A549 (cell line): ENCODE results near the gene PAPPA. TPM values are rescaled to one million over a fixed set of nuclear protein-coding genes. Genes with fewer than 3 reads are reported as not detected.
A peak's percentile ranks its signal among the peaks of the same experiment; 100 is the strongest.

Experiments
- ATAC-seq, 2 experiments: fragments of 200-7000 bp in 1 of 2; fragments of >200 bp in 1 of 2; cut with Nextera tagmentation in 1 of 2; cut with Tn5 transposase in 1 of 2; 3 replicates each; pipeline versions ENCODE4 v1.8.0 to v1.9.1; 2018 to 2020; ENCODE audit warnings: mild to moderate bottlenecking in 1 of 2, moderate library complexity in 1 of 2
- CTCF ChIA-PET: fragments of 300-600 bp; sonication (Branson Sonifier 250); formaldehyde crosslinking; extraction: SDS; loops from one replicate; lab custom pipeline; 2021; ENCODE audit warnings: antibody characterized with exemption, inconsistent platforms; lab: Yijun Ruan, JAX
- POLR2A ChIA-PET: fragments of 350-600 bp; formaldehyde crosslinking; extraction: SDS; loops from one replicate; lab custom pipeline; 2021; ENCODE audit warnings: antibody characterized with exemption, inconsistent platforms; lab: Yijun Ruan, JAX
- DNase-seq, 2 experiments: peaks; one replicate each; pipeline versions ENCODE4 v3.0.0 to v3.0.0-alpha.2; 2011 to 2016; ENCODE audit warnings: low read depth in 1 of 2, low spot score in 1 of 2
- FAIRE-seq: peaks from 2 replicates; lab custom pipeline; 2011; peaks lifted over from hg19 to GRCh38; lab: Jason Lieb, UNC
- H3K27ac ChIP-seq, 2 experiments: fragments of >200 bp; sonication (Bioruptor Twin); formaldehyde crosslinking; 3 replicates each; pipeline ENCODE4 v1.5.1; 2016 to 2017
- H3K4me1 ChIP-seq: fragments of >200 bp; sonication (Bioruptor Twin); formaldehyde crosslinking; 3 replicates; pipeline ENCODE4 v1.6.1; 2016
- H3K4me2 ChIP-seq: fragments of >200 bp; sonication (Bioruptor Twin); formaldehyde crosslinking; 3 replicates; pipeline ENCODE4 v1.6.1; 2016
- H3K4me3 ChIP-seq: fragments of >200 bp; sonication (Bioruptor Twin); formaldehyde crosslinking; 3 replicates; pipeline ENCODE4 v1.5.1; 2016
- H3K9me3 ChIP-seq: fragments of >200 bp; sonication (Bioruptor Twin); formaldehyde crosslinking; 3 replicates; pipeline ENCODE4 v1.6.1; 2016
- BCL3 ChIP-seq: fragments of >200 bp; sonication (Bioruptor Twin); formaldehyde crosslinking; IDR thresholded peaks from 3 replicates; pipeline ENCODE4 v1.6.1; 2016
- CEBPB ChIP-seq, 2 experiments: fragments of >200 bp in 1 of 2; sonication (Bioruptor Twin) in 1 of 2; formaldehyde crosslinking in 1 of 2; IDR thresholded peaks; 2 replicates each; pipeline ENCODE4 v1.6.1; 2012 to 2016
- EHF ChIP-seq: fragments of 250-450 bp; sonication (Bioruptor Pico); IDR thresholded peaks from 2 replicates; pipeline ENCODE4 v1.5.0; 2020; ENCODE audit warnings: mild to moderate bottlenecking
- ELK1 ChIP-seq: fragments of 150-350 bp; IDR thresholded peaks from 2 replicates; pipeline ENCODE4 v1.6.1; 2014; ENCODE audit warnings: low read depth, mild to moderate bottlenecking, low read length
- FOSB ChIP-seq: fragments of 250-450 bp; sonication (Bioruptor Pico); IDR thresholded peaks from 2 replicates; pipeline ENCODE4 v1.5.0; 2020; ENCODE audit warnings: mild to moderate bottlenecking, moderate library complexity
- GATA3 ChIP-seq: IDR thresholded peaks from 2 replicates; pipeline ENCODE4 v1.6.1; 2012; ENCODE audit warnings: borderline replicate concordance
- HOXB13 ChIP-seq: fragments of 250-450 bp; sonication (Bioruptor Pico); IDR thresholded peaks from 2 replicates; pipeline ENCODE4 v1.5.0; 2020; ENCODE audit warnings: low read depth, mild to moderate bottlenecking, moderate library complexity
- JUN ChIP-seq, 2 experiments: fragments of >200 bp; sonication (Bioruptor Twin); formaldehyde crosslinking; IDR thresholded peaks; 2 replicates in 1 of 2; 3 replicates in 1 of 2; pipeline ENCODE4 v1.6.1; 2016 to 2017
- KDM5A ChIP-seq: fragments of 200-600 bp; sonication (generic); IDR thresholded peaks from 2 replicates; pipeline ENCODE4 v1.6.1; 2016; ENCODE audit warnings: antibody characterized with exemption, mild to moderate bottlenecking
- MAFK ChIP-seq: fragments of 450-650 bp; IDR thresholded peaks from 2 replicates; pipeline ENCODE4 v1.6.1; 2014; ENCODE audit not compliant: partially characterized antibody
- MAX ChIP-seq: IDR thresholded peaks from 2 replicates; pipeline ENCODE4 v1.6.1; 2012
- MAZ ChIP-seq: fragments of 150-350 bp; IDR thresholded peaks from 2 replicates; pipeline ENCODE4 v1.6.1; 2014; ENCODE audit warnings: antibody characterized with exemption, low read depth, low read length, borderline replicate concordance
- NPAS2 ChIP-seq: fragments of 250-450 bp; sonication (Bioruptor Pico); IDR thresholded peaks from 2 replicates; pipeline ENCODE4 v1.8.0; 2022; ENCODE audit warnings: mild to moderate bottlenecking, moderate library complexity, borderline replicate concordance
- PHF8 ChIP-seq: fragments of 200-600 bp; sonication (generic); IDR thresholded peaks from 2 replicates; pipeline ENCODE4 v1.6.1; 2016; ENCODE audit warnings: low read depth, mild to moderate bottlenecking, antibody characterized with exemption, moderate library complexity, borderline replicate concordance
- RCOR1 ChIP-seq: fragments of 150-350 bp; IDR thresholded peaks from 2 replicates; pipeline ENCODE4 v1.6.1; 2014; ENCODE audit warnings: antibody characterized with exemption, low read length, low read depth
- SMC3 ChIP-seq: fragments of >200 bp; sonication (Bioruptor Twin); formaldehyde crosslinking; IDR thresholded peaks from 3 replicates; pipeline ENCODE4 v1.6.1; 2018; ENCODE audit warnings: inconsistent platforms
- ZC3H11A ChIP-seq: fragments of 450-650 bp; IDR thresholded peaks from 2 replicates; pipeline ENCODE4 v1.6.1; 2014; ENCODE audit warnings: antibody characterized with exemption, mild to moderate bottlenecking
- ZFP36 ChIP-seq: fragments of 450-650 bp; IDR thresholded peaks from 2 replicates; pipeline ENCODE4 v1.6.1; 2014; ENCODE audit warnings: borderline replicate concordance; ENCODE audit not compliant: partially characterized antibody
- WGBS: methylation state at CpG from one replicate; pipeline ENCODE4 v1.1.6; 2017; ENCODE audit errors: missing lambda C conversion rate; 5-methylcytosine and 5-hydroxymethylcytosine counted together
- polyA plus RNA-seq, 4 experiments: library from polyadenylated mRNA; depleted of rRNA in 3 of 4; stranded (reverse); fragments of >200 nt; fragmentation: RNase III in 1 of 4; extraction: RNeasy Plus Mini Kit Qiagen cat#74134 plus additional on column Dnase treatment in 1 of 4; gene quantifications; 2 replicates in 3 of 4; 3 replicates in 1 of 4; pipeline ENCODE4 v1.2.3, GENCODE V29; 2011 to 2017

The PAPPA gene
- polyA plus RNA-seq, 2 of the 4 experiments (the other 2 are of a cell fraction), result 40.0 to 127 TPM

GRCh38 chr9:116247284-116247683 lies 93.7 kb downstream of the PAPPA start:
- TF ChIP-seq MAX (no peak), MAFK (peak; percentile 67)
- H3K4me1 ChIP-seq, result peaks cover 93% of the 10 kb centered on the region
- no peaks in the 10 kb centered on the region for H3K9me3 ChIP-seq
- H3K4me3 ChIP-seq, result no peak overlapping the region
- POLR2A ChIA-PET, result no interaction called here
- ATAC-seq (no peak), FAIRE-seq (no peak), DNase-seq (no peak)
- WGBS, result 64% methylated on average over 1 of the region's 1 CpG
- peak overlapping the region; percentile 44 for H3K4me2 ChIP-seq
- H3K27ac ChIP-seq, result peak overlapping the region; percentile 76
- CTCF ChIA-PET, result interaction anchor here (0.7 kb wide), 1 partner anchor 654 kb away, joined by 3 read pairs; no protein-coding TSS in a partner anchor

- DNase-seq (peak in 1 of 2 experiments; percentile 40), FAIRE-seq (peak; percentile 73), ATAC-seq (peak in 1 of 2 experiments; percentile 62; a peak in 3 of 6 replicates)
- Histone ChIP-seq H3K4me3 (no peak overlapping the region), H3K4me1 (peaks cover 96% of the 10 kb centered on the region), H3K9me3 (no peaks in the 10 kb centered on the region), H3K4me2 (peak overlapping the region; percentile 44), H3K27ac (peak overlapping the region; percentile 76)
- 51% methylated on average over 2 of the region's 2 CpGs for WGBS
- CTCF ChIA-PET, result interaction anchor here (0.7 to 0.8 kb wide), 2 partner anchors 96 to 655 kb away, joined by 3 read pairs; no protein-coding TSS in a partner anchor
- POLR2A ChIA-PET, result no interaction called here
- TF ChIP-seq ZC3H11A, result no peak
- no peak for TF ChIP-seq HOXB13
- TF ChIP-seq FOSB (CRISPR knock-in tag), result no peak
- no peak for TF ChIP-seq NPAS2
- TF ChIP-seq CEBPB (IDR thresholded peaks at IDR 0.05), result 0 out of 4 replicates have a peak, but pooled peaks of 1 of the 2 experiments have one; percentile 29
- TF ChIP-seq SMC3, result no peak
- no peak for TF ChIP-seq ZFP36
- TF ChIP-seq EHF, result no peak
These were observed 94.3 kb downstream of the PAPPA start for GRCh38 chr9:116247791-116248374.

GRCh38 chr9:116250891-116251290 lies 97.3 kb downstream of the PAPPA start:
- ChIA-PET POLR2A (interaction anchor here (0.9 kb wide), 1 partner anchor 578 kb away, joined by 3 read pairs; no protein-coding TSS in a partner anchor), CTCF (interaction anchor here (0.9 kb wide), 1 partner anchor 410 kb away, joined by 3 read pairs; no protein-coding TSS in a partner anchor)
- ATAC-seq, result no peak
- Histone ChIP-seq H3K27ac (peak overlapping the region; percentile 76; a peak in 5 of 6 replicates), H3K4me1 (peaks cover 85% of the 10 kb centered on the region), H3K4me3 (no peak overlapping the region), H3K9me3 (no peaks in the 10 kb centered on the region), H3K4me2 (no peak overlapping the region; the same call in 2 of the 3 replicates)
- WGBS, result 87% methylated on average over 4 of the region's 4 CpGs
- no peak for FAIRE-seq
- no peak for DNase-seq
- TF ChIP-seq ELK1 (no peak), JUN (IDR thresholded peaks at IDR 0.05) (0 out of 5 replicates have a peak, but pooled peaks of 1 of the 2 experiments have one; percentile 30)
- TF ChIP-seq, all 56 proteins: peak for 1

GRCh38 chr9:116251366-116251765 lies 97.8 kb downstream of the PAPPA start:
- ChIA-PET CTCF (interaction anchor here (0.9 kb wide), 1 partner anchor 410 kb away, joined by 3 read pairs; no protein-coding TSS in a partner anchor), POLR2A (interaction anchor here (0.6 kb wide), 1 partner anchor 20 kb away, joined by 6 read pairs; no protein-coding TSS in a partner anchor)
- Histone ChIP-seq H3K4me3 (no peak overlapping the region), H3K4me2 (no peak overlapping the region), H3K27ac (peak overlapping the region; percentile 76; a peak in 4 of 6 replicates), H3K9me3 (no peaks in the 10 kb centered on the region), H3K4me1 (peaks cover 85% of the 10 kb centered on the region)
- no peak for FAIRE-seq
- ATAC-seq, result no peak
- 86% methylated on average over 5 of the region's 5 CpGs for WGBS
- TF ChIP-seq KDM5A, result no peak
- peak in 1 of 2 experiments; percentile 6; a peak in 1 of 5 replicates for TF ChIP-seq JUN (IDR thresholded peaks at IDR 0.05)
- DNase-seq, result no peak

- Histone ChIP-seq H3K4me3 (no peak overlapping the region), H3K4me2 (no peak overlapping the region)
- DNase-seq, result no peak
- FAIRE-seq, result no peak
- POLR2A ChIA-PET, result no interaction called here
- TF ChIP-seq BCL3 (no peak), RCOR1 (no peak), GATA3 (no peak), MAZ (no peak), PHF8 (no peak)
- TF ChIP-seq, all 56 proteins: peak for 0
- ATAC-seq, result no peak
- CTCF ChIA-PET, result no interaction called here
- 95% methylated on average over 2 of the region's 2 CpGs for WGBS
- Histone ChIP-seq H3K27ac (0 out of 6 replicates have a peak overlapping the region, but pooled peaks of 1 of the 2 experiments have one; percentile 19), H3K9me3 (no peaks in the 10 kb centered on the region), H3K4me1 (peaks cover 39% of the 10 kb centered on the region)
These were observed 106.9 kb downstream of the PAPPA start for GRCh38 chr9:116260531-116260930.
